NCI-H2227 (cell line): ENCODE data around the gene BRIX1.
"Not testable (repeated sequence)": the region's sequence is repeated elsewhere in the genome, so short reads cannot be mapped to it uniquely, and the experiment has no call there.

Experiments used
- DNase-seq: peaks from one replicate; lab custom pipeline; 2025; ENCODE audit not compliant: unreplicated experiment; lab: John Stamatoyannopoulos, UW

The BRIX1 gene

GRCh38 chr5:34959323-34959722 lies 43.8 kb downstream of the BRIX1 start:
- no peak for DNase-seq

- DNase-seq: no peak
Measured at GRCh38 chr5:34967540-34967939, 52.0 kb downstream of the BRIX1 start.

DNA sequence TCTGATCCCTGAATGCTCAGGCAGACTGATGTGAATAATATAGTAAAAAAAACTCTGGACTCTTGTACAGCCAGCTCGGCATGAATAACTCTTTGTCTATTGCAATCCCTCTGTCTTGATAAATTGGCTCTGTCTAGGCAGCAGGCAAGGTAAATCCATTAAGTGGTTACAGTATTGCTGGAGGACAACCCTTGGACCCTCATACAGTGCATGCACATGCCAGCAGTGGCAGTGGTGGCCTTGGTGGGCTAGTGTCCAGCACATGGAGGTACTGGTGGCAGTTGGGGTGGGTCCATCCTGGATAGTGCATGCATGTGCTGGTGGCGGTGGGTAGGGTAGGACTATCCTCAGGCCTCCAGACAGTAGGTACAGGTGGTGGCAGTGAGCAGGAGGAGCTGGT lies 52.7 kb downstream of the BRIX1 start:
- no peak for DNase-seq

GRCh38 chr5:34970552-34970951 lies 55.0 kb downstream of the BRIX1 start:
- DNase-seq: no peak

GRCh38 chr5:34971655-34972054 lies 56.1 kb downstream of the BRIX1 start:
- DNase-seq: not testable (repeated sequence)
